Omental fat pad (tissue), 4 donors: Measurements from ENCODE around the gene MLIP. TPM values are rescaled to one million over a fixed set of nuclear protein-coding genes. Genes with fewer than 3 reads are reported as not detected.

Source experiments
- ATAC-seq: fragments of 150-250 bp; one replicate; pipeline ENCODE4 v1.9.1; 2016; ENCODE audit warnings: mild to moderate bottlenecking, moderate library complexity; ENCODE audit not compliant: low FRiP score
- DNase-seq: peaks from one replicate; pipeline ENCODE4 v3.0.0-alpha.2; 2019; ENCODE audit warnings: low spot score
- total RNA-seq, 4 donors: library from RNA; depleted of rRNA; stranded (reverse); fragments of >200 nt; gene quantifications; one replicate each; pipeline ENCODE4 v1.1.0, GENCODE V29; 2016
- TF ChIP-seq, protein P1 (sequence below), 3 donors: fragments of 450-650 bp; IDR thresholded peaks; one replicate each; pipeline ENCODE4 v1.5.1; 2016 to 2017; ENCODE audit warnings: antibody characterized with exemption in 3 of 3, mild to moderate bottlenecking in 3 of 3, moderate library complexity in 2 of 3

MLIP gene
- total RNA-seq, 4 donors from 2014 or later, result 0.47 to 2.3 (median 0.75) TPM; not detected in 1

DNA sequence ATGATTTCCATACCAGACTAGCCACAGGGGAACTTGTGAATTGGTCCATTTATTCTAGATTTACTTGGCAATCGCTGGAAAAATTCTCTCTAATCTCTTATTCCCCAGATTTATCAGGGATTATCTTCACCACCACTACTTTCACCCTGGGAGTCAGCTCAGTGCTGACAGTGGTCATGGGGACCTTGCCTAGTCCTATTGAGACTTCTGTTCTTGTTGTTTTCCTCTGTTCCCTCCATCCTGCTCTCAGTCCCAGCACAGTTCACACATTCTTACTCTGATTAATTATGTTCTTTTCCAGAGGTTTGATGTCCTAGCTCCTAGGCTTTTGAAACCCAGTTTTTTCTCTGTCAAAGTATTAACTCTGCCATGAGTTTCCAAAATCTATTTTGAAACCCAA is 103.0 kb downstream of the MLIP start:
- TF ChIP-seq, protein P1, sequence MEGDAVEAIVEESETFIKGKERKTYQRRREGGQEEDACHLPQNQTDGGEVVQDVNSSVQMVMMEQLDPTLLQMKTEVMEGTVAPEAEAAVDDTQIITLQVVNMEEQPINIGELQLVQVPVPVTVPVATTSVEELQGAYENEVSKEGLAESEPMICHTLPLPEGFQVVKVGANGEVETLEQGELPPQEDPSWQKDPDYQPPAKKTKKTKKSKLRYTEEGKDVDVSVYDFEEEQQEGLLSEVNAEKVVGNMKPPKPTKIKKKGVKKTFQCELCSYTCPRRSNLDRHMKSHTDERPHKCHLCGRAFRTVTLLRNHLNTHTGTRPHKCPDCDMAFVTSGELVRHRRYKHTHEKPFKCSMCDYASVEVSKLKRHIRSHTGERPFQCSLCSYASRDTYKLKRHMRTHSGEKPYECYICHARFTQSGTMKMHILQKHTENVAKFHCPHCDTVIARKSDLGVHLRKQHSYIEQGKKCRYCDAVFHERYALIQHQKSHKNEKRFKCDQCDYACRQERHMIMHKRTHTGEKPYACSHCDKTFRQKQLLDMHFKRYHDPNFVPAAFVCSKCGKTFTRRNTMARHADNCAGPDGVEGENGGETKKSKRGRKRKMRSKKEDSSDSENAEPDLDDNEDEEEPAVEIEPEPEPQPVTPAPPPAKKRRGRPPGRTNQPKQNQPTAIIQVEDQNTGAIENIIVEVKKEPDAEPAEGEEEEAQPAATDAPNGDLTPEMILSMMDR (IDR thresholded peaks at IDR 0.05), result no peak
- no peak for ATAC-seq
- no peak for DNase-seq

DNA sequence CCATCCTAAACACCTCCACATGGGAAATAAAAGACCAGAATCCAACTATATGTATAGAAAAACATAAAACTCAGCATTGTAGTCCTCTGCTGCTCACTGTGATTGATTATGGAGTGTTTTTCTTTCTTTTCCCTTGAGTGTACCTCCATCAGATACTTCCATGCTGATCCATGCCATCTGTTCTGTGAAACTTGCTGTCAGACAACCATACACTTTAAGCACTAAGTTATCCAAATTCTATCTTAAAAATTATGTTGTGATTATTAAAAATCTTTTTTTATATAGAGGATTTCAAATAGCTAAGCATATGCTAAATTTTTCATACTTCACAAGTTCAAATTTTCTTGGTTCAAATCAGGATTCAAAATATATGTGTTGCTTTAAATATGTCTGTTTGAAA is 105.1 kb downstream of the MLIP start:
- no peak for DNase-seq
- TF ChIP-seq, protein P1 (IDR thresholded peaks at IDR 0.05), result no peak
- no peak for ATAC-seq

DNA sequence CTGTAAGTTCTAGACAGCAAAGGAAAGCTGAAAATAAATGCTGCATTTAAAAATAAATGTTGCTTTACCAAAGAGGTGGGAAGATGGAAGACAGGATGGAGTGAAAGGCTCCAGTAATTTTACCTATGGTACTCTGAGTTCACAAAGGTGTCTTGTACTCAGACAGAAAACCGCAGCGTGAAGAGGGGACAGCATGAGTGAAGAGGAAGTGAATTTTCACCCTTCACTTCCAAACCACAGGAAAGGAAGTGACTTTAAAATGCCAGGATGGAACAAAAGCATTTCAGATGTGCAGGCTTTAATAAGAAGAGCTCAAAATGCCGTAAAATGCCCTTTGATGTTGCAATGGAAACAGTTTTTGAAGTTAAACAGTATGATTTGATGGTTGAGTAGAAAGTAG is 105.8 kb downstream of the MLIP start:
- TF ChIP-seq, protein P1 (IDR thresholded peaks at IDR 0.05), result no peak
- DNase-seq (no peak), ATAC-seq (no peak)

DNA sequence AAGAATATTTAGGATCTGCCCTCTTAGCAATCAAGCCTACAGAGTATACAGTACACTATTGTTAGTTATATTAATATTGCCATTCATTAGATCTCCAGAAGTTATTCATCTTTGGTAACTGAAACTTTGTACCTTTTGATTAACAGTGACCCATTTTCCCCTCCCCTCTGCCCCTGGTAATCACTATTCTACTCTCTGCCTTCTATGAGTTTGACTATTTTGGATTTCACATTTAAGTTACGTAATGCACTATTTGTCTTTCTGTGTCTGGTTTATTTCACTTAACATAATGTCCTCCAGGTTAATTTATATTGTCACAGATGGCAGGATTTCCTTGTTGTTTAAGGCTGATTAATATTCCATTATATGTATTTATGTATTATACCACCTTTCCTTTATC is 111.0 kb downstream of the MLIP start:
- TF ChIP-seq, protein P1 (IDR thresholded peaks at IDR 0.05), result no peak
- ATAC-seq (no peak), DNase-seq (no peak)

DNA sequence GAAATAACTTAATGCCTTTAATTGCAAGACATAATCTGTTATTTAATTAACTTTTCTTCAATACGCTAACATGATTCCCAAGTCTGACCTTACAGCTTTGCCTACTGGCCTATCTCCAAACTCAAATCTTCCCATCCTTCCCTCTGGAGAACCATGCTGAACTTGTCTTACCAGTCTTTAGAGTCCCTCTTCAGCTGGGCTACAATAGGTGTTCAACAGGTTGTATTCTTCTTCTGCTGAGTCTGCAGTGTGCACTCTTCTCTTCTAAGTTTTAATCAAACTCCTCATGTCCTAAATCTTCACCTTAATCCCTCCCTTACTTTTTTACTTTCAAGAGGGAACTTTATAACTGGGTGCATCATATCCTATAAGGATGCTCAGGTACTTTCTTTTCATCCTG is 121.5 kb downstream of the MLIP start:
- DNase-seq, result no peak
- TF ChIP-seq, protein P1 (IDR thresholded peaks at IDR 0.05), result no peak
- ATAC-seq, result no peak

DNA sequence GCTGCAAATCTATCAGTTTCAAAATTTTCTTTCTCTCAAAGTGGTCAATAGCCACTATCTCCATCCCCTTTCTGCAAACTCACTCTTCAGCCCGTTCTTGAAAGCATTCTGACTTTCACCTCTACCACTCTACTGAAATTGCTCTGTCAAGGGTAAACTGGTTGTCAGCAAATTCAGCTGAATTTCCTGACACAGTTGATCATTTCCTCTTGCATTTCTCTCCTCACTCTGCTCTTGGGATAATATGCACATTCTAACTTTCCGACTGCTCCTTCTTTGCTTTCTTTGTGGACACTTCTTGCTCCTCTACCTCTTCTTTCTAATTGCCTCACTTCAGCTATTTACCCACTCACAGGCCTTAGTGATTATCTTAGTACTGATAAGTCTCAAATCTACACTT is 123.3 kb downstream of the MLIP start:
- no peak for DNase-seq
- no peak for ATAC-seq
- TF ChIP-seq, protein P1 (IDR thresholded peaks at IDR 0.05), result no peak

DNA sequence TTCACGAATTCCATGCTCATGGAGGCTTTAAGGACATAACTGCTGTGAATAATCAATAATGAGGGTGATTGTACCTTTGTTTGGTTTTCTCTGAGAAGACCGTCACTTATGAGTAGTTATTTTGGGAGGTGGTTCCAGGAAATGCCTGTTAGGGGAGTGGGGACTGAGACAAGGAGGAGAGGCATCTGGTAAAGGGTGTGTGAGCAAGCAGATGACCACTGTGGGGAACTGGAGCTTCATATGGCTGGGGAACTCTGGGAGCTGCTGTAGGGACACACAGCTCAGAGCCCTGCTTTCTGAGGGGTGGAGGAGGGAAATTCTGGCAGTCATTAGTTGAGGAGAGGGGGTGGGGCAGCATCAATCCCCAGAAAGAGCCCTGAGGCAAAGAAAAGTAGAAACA is 125.7 kb downstream of the MLIP start:
- DNase-seq (no peak), ATAC-seq (no peak)
- TF ChIP-seq, protein P1 (IDR thresholded peaks at IDR 0.05), result no peak
